ENCODE results near the gene C11orf91. TPM values are rescaled to one million over a fixed set of nuclear protein-coding genes. Genes with fewer than 3 reads are reported as not detected.
A peak's percentile ranks its signal among the peaks of the same experiment; 100 is the strongest.

C11orf91 gene
- total RNA-seq, 1 donor from 2014 or later, result 0.50 TPM

GRCh38 chr11:33690290-33691065 lies 10.1 kb downstream of the C11orf91 start:
- peak overlapping the region; percentile 99 for H3K27ac Mint-ChIP-seq (ENCODE audit: unreplicated experiment)
- no peak for DNase-seq (ENCODE audit: low spot score)
- H3K9me3 Mint-ChIP-seq (ENCODE audit: low read depth), result peaks cover 4% of the 10 kb centered on the region
- H3K27me3 Mint-ChIP-seq (ENCODE audit: low read depth), result no peaks in the 10 kb centered on the region
- H3K4me3 Mint-ChIP-seq (ENCODE audit: unreplicated experiment), result no peak overlapping the region
- H3K4me1 Mint-ChIP-seq (ENCODE audit: low read depth), result peaks cover 65% of the 10 kb centered on the region
- H3K36me3 Mint-ChIP-seq (ENCODE audit: low read depth), result no peaks in the 10 kb centered on the region
- no peak for TF ChIP-seq CTCF (IDR thresholded peaks at IDR 0.05)

GRCh38 chr11:33689501-33689900 lies 11.1 kb downstream of the C11orf91 start:
- Mint-ChIP-seq H3K27me3 (ENCODE audit: low read depth) (no peaks in the 10 kb centered on the region), H3K27ac (ENCODE audit: unreplicated experiment) (peak overlapping the region; percentile 99), H3K36me3 (ENCODE audit: low read depth) (no peaks in the 10 kb centered on the region), H3K4me3 (ENCODE audit: unreplicated experiment) (no peak overlapping the region), H3K9me3 (ENCODE audit: low read depth) (peaks cover 4% of the 10 kb centered on the region), H3K4me1 (ENCODE audit: low read depth) (peaks cover 55% of the 10 kb centered on the region)
- no peak for TF ChIP-seq CTCF (IDR thresholded peaks at IDR 0.05)
- DNase-seq (ENCODE audit: low spot score), result no peak

GRCh38 chr11:33689085-33689484 lies 11.5 kb downstream of the C11orf91 start:
- peak overlapping the region; percentile 99 for H3K27ac Mint-ChIP-seq (ENCODE audit: unreplicated experiment)
- H3K27me3 Mint-ChIP-seq (ENCODE audit: low read depth), result no peaks in the 10 kb centered on the region
- H3K36me3 Mint-ChIP-seq (ENCODE audit: low read depth), result no peaks in the 10 kb centered on the region
- H3K4me1 Mint-ChIP-seq (ENCODE audit: low read depth), result peaks cover 55% of the 10 kb centered on the region
- no peak overlapping the region for H3K4me3 Mint-ChIP-seq (ENCODE audit: unreplicated experiment)
- H3K9me3 Mint-ChIP-seq (ENCODE audit: low read depth), result peaks cover 4% of the 10 kb centered on the region
- no peak for TF ChIP-seq CTCF (IDR thresholded peaks at IDR 0.05)
- no peak for DNase-seq (ENCODE audit: low spot score)

GRCh38 chr11:33687733-33688479 lies 12.7 kb downstream of the C11orf91 start:
- peak; percentile 95 for TF ChIP-seq CTCF (IDR thresholded peaks at IDR 0.05)
- DNase-seq (ENCODE audit: low spot score), result no peak
- peaks cover 47% of the 10 kb centered on the region for H3K4me1 Mint-ChIP-seq (ENCODE audit: low read depth)
- peak overlapping the region; percentile 29 for H3K27ac Mint-ChIP-seq (ENCODE audit: unreplicated experiment)
- no peaks in the 10 kb centered on the region for H3K36me3 Mint-ChIP-seq (ENCODE audit: low read depth)
- no peaks in the 10 kb centered on the region for H3K27me3 Mint-ChIP-seq (ENCODE audit: low read depth)
- no peak overlapping the region for H3K4me3 Mint-ChIP-seq (ENCODE audit: unreplicated experiment)
- peaks cover 4% of the 10 kb centered on the region for H3K9me3 Mint-ChIP-seq (ENCODE audit: low read depth)

- no peak for TF ChIP-seq CTCF (IDR thresholded peaks at IDR 0.05)
- DNase-seq (ENCODE audit: low spot score), result no peak
Measured at GRCh38 chr11:33685082-33685481, 15.5 kb downstream of the C11orf91 start.

More at GRCh38 chr11:33685082-33685481, 15.5 kb downstream of the C11orf91 start:
- Mint-ChIP-seq H3K4me3 (ENCODE audit: unreplicated experiment) (no peak overlapping the region), H3K27me3 (ENCODE audit: low read depth) (no peaks in the 10 kb centered on the region), H3K27ac (ENCODE audit: unreplicated experiment) (no peak overlapping the region), H3K4me1 (ENCODE audit: low read depth) (peaks cover 27% of the 10 kb centered on the region), H3K9me3 (ENCODE audit: low read depth) (peaks cover 4% of the 10 kb centered on the region), H3K36me3 (ENCODE audit: low read depth) (peaks cover 1% of the 10 kb centered on the region)
